NOMO-1 (cell line): Measurements from ENCODE around the gene IFI30.
A peak's percentile ranks its signal among the peaks of the same experiment; 100 is the strongest.

Source experiments
- DNase-seq, 2 experiments: peaks; one replicate each; lab custom pipeline; 2025; ENCODE audit not compliant: unreplicated experiment in 2 of 2; lab: John Stamatoyannopoulos, UW

Gene IFI30

DNA sequence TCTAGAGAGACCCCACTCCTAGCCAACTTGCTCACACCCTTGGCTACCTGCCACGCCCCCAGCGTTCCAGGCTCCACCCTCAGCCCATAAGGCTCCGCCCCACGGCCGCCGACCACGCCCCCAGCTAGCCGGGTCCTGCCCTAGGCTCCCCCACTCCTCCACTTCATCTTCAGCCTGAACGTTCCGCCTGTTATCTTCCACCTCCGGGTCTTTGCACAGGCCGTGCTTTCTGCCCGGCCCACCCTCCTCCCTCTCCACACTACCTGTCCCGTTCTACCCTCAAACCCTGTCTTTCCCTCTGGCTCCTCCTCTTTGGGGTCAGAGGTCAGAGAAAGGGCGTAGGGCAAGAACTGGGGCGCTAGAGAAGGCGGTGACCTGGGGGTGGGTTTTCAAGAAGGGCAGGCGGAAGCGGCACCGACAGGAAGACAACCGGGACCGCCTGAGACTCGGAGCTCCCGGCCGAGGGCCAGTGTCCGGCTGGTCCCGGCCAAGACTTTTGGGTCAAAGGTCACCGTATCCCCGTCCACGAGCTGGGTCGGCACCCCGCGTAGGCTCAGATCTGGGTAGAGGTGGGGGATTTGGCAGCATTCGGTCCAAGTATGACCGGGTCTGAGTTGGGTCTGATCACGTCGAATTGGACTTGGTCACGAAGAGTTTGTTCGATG is 50.4 kb downstream of the IFI30 start:
- DNase-seq = peak; percentile 50 to 77

DNA sequence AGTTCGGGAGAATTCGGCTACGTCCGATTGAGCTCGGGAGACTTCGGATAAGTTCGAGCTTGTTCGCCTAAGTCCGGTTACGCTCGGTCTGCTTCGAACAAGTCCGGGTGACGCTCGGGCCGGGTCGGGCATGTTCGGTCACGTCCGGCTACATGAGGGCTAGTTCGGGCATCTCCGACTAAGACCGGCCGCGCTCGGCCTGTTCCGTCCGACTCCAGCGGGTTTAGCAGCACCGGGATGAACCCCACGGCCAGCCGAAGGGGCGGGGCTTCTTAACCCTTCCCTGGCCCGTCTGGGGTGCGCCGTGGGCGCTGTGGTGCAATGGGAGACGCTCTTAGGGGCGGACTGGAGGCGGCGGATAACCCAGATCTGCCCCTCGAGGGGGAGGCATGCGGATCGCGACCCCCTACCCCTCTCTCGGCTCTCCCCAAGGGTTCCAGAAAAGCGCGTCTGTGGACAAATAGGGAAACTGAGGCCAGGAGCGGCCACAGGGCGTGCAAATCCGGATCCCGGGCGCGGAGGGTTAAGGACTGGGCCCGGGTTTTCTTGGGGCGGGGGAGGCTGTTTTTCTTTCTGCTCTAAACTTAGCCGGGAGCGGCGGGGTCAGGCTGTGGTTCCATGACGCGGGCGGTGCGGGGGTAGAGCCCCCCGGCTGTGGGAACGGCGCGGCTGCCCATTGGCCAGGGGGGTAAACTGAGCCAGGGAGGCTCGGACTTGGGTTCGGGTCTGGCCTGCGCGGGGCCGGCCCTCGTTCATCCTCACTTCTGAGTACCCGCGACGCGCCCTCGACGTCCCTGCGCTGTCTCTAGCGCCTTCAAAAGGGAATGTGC is 51.1 kb downstream of the IFI30 start:
- DNase-seq = peak; percentile 93 to 97

DNA sequence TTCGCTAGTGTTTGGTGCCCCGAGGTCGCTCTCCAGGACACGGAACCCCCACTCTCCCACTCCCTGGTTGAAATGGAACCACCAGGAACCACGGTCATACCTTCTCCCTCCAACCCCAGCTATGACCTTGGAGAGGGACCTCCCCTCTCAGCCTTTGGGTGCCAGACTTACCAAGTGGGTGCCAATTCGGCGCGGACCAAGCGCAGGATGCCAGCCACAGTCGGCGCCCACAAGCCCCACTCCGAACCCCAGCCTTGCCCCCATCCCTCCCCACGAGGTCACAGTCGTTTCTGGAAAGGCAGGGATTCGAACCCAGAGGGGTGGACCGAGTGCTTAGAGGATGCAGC is 51.7 kb downstream of the IFI30 start:
- DNase-seq = no peak

DNA sequence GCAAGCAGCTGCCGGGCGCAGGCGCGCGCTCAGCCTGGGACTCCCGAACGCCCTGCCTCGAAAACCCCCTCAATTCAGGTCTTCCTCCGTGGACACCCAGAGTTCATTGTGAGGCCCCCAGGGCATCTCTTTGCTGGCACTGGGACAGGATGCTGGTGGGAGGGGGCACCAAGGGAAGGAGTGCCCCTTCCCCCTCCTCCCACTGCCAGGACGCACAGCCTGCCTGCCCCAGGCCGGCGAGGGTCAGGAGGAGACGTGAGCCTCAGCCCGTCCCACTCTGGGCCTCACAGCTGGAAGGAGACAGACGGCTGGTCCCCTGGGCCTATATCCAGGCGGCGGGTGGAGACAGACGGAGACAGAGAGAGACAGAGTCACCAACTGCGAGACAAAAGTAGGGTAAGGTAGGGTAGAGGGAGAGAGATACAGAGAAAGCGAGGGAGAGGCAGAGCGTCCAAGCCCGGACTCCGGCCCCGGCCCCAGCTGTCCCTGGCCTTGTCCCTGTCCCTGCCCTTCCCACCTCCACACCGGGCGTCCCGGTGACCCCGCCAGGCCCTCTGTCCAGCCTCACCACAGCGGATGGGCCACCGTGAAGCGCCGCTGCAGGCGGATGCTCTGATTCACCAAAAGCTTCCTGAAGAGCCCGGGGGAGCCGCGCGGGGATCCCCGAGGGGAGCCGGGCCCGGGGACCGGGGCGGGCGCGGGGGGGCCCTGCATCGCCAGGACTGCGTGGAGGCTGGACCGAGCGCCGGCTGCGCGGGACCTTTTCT is 52.3 kb downstream of the IFI30 start, which contains the start of gene PDE4C:
TSS of gene PDE4C (minus strand) at position 737 of the 767 bp plus-strand sequence. CDS start at position 714, 23 bp downstream.
- DNase-seq = no peak

DNA sequence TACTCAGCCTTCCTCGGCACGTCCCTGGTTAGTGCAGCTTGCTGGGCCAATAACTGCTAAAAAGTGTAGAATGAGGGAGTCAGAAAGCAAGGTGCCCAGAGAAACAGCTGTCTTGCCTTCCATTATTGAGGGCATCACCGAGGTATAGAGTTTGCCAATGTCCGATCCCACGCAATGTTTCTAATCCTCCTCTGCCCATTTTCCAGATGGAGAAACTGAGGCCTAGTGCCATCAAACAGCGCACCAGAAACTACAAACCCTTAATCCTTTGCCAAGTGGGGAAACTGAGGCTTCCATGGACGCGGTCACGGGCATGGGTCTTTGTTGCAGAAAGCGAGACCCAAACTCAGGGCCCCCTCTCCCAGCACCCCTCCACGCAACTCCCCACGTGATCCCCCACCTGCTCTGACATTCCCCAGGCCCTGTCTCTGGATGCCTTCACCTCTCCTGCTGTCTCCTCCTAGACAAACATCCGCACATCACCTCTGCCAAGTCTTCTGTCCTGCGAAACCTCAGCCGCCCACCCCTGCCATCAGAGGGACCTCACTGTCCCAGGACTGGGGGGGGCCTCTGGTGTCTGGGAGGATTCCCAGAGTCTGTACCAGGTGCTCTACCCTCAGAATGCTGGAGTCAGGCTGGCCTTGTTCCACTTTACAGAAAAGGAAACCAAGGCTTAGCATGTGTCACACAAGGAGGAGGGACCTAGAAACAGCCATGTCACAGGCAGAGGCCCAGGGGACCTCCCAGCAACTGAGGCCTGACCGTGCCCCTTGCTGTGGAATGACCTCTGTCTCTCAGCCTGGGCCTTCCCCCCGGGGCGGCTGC is 53.6 kb downstream of the IFI30 start:
- DNase-seq = no peak
